COR-L47 (cell line): Measurements from ENCODE around the gene OR2V1.
"Not testable (repeated sequence)": the region's sequence is repeated elsewhere in the genome, so short reads cannot be mapped to it uniquely, and the experiment has no call there.

ENCODE experiments used
- DNase-seq: peaks from one replicate; lab custom pipeline; 2025; lab: John Stamatoyannopoulos, UW

Gene OR2V1

GRCh38 chr5:181127907-181128626 lies 2.9 kb downstream of the OR2V1 start:
- no peak for DNase-seq

- no peak for DNase-seq
Observed at GRCh38 chr5:181127456-181127855, 3.5 kb downstream of the OR2V1 start.

- DNase-seq, result no peak
Observed at GRCh38 chr5:181126841-181127240, 4.1 kb downstream of the OR2V1 start.

GRCh38 chr5:181124526-181124925 lies 6.4 kb downstream of the OR2V1 start:
- no peak for DNase-seq

- no peak for DNase-seq
Observed at GRCh38 chr5:181121675-181122561, 9.1 kb downstream of the OR2V1 start.

- DNase-seq, result no peak
Observed at GRCh38 chr5:181120761-181121160, 10.2 kb downstream of the OR2V1 start.

GRCh38 chr5:181120306-181120705 lies 10.7 kb downstream of the OR2V1 start:
- DNase-seq, result no peak

GRCh38 chr5:181119105-181119504 lies 11.9 kb downstream of the OR2V1 start:
- no peak for DNase-seq

- no peak for DNase-seq
Observed at GRCh38 chr5:181118369-181118768, 12.6 kb downstream of the OR2V1 start.

GRCh38 chr5:181114844-181115778 lies 15.9 kb downstream of the OR2V1 start:
- no peak for DNase-seq

GRCh38 chr5:181114284-181114843 lies 16.6 kb downstream of the OR2V1 start:
- DNase-seq, result no peak

- DNase-seq, result not testable (repeated sequence)
Observed at GRCh38 chr5:181113572-181113971, 17.4 kb downstream of the OR2V1 start.

GRCh38 chr5:181112476-181112875 lies 18.5 kb downstream of the OR2V1 start:
- no peak for DNase-seq

GRCh38 chr5:181111010-181111409 lies 20.0 kb downstream of the OR2V1 start:
- no peak for DNase-seq

- no peak for DNase-seq
Observed at GRCh38 chr5:181109489-181110013, 21.4 kb downstream of the OR2V1 start.

GRCh38 chr5:181108578-181109165 lies 22.3 kb downstream of the OR2V1 start:
- no peak for DNase-seq

- DNase-seq, result no peak
Observed at GRCh38 chr5:181107699-181108098, 23.3 kb downstream of the OR2V1 start.

GRCh38 chr5:181105391-181106025 lies 25.5 kb downstream of the OR2V1 start:
- no peak for DNase-seq

- DNase-seq, result not testable (repeated sequence)
Observed at GRCh38 chr5:181104606-181105390, 26.2 kb downstream of the OR2V1 start.

GRCh38 chr5:181104259-181104568 lies 26.8 kb downstream of the OR2V1 start:
- DNase-seq, result not testable (repeated sequence)
